ENCODE results near the gene FBXL13.
A peak's percentile ranks its signal among the peaks of the same experiment; 100 is the strongest.

Gene FBXL13

DNA sequence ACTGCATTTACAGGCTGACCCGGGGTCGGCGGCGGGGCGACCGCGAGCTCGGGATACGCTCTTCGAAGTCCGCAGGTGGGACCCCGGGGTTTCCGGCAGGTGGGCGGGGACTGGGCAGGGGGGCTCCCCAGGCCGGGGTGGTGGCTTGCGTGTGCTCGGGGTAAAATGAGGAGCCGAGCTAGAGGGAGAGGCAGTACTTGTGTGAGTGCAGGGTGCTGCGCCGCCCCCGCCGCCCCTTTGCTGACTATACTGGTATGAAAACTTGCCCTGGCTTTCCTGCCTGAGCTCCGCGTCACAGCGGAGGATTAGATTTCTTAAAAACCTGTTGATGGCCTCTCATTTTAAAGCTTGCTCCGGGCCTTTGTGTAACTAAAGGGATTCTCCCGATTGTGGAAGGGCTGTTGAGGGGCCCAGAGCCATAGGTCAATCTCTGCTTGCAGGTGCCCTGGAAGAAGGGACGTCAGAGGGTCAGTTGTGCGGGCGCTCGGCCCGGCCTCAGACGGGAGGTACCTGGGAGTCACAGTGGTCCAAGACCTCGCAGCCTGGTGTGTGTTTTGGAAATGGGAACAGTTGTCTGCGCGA, 832 bp upstream of the FBXL13 start:
- Histone ChIP-seq H3K27me3 (ENCODE audit: insufficient read depth, poor library complexity, severe bottlenecking) (no peaks in the 10 kb centered on the region), H3K4me3 (replicated peaks; ENCODE audit: insufficient read depth, low read length) (peak overlapping the region; percentile 79), H3K27ac (replicated peaks) (peak overlapping the region; percentile 76)
- no peak for TF ChIP-seq CTCF (IDR thresholded peaks at IDR 0.05; ENCODE audit: insufficient read depth, low read length)
- no peak for TF ChIP-seq REST (IDR thresholded peaks at IDR 0.05; ENCODE audit: insufficient replicate concordance, low read depth)
- no peak for TF ChIP-seq POLR2AphosphoS5 (IDR thresholded peaks at IDR 0.05; ENCODE audit: low read depth)
- no peak for TF ChIP-seq GABPA (IDR thresholded peaks at IDR 0.05; ENCODE audit: low read depth)
- no peak for TF ChIP-seq SPI1 (IDR thresholded peaks at IDR 0.05; ENCODE audit: borderline replicate concordance, low read depth)
- peak in 1 of 2 experiments; percentile 38 for DNase-seq (ENCODE audit: low read depth in 1 of 2, low spot score in 1 of 2)

- TF ChIP-seq POLR2AphosphoS5 (IDR thresholded peaks at IDR 0.05; ENCODE audit: low read depth) (no peak), REST (IDR thresholded peaks at IDR 0.05; ENCODE audit: insufficient replicate concordance, low read depth) (no peak), SPI1 (IDR thresholded peaks at IDR 0.05; ENCODE audit: borderline replicate concordance, low read depth) (no peak)
- Histone ChIP-seq H3K27ac (replicated peaks) (peak overlapping the region; percentile 50), H3K4me3 (replicated peaks; ENCODE audit: insufficient read depth, low read length) (peak overlapping the region; percentile 79), H3K27me3 (ENCODE audit: insufficient read depth, poor library complexity, severe bottlenecking) (no peaks in the 10 kb centered on the region)
- DNase-seq (ENCODE audit: low read depth in 1 of 2, low spot score in 1 of 2), result no peak
These were observed 542 bp downstream of the FBXL13 start for GRCh38 chr7:103073989-103074518.

DNA sequence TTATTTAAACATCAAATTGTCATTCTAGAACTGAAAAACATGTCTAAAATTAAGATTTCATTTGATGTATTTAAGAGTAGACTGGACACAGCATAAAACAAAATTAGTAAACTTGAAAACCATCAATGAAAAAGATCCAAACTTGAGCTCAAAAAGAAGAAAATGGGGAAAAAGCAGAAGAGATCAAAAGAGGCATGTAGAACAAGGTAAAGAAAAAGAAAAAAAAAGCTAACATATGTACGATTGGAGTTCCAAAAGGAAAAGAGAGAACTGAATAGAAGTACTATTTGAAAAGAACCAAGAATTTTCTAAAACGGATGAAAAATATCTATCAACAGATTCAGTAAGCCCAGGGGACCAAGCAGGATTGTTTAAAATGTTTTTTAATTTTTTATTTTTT, 3.6 kb downstream of the FBXL13 start:
- no peak overlapping the region for H3K27ac ChIP-seq (replicated peaks)
- TF ChIP-seq POLR2AphosphoS5 (IDR thresholded peaks at IDR 0.05; ENCODE audit: low read depth) (no peak), GABPA (IDR thresholded peaks at IDR 0.05; ENCODE audit: low read depth) (no peak), SPI1 (IDR thresholded peaks at IDR 0.05; ENCODE audit: borderline replicate concordance, low read depth) (no peak), REST (IDR thresholded peaks at IDR 0.05; ENCODE audit: insufficient replicate concordance, low read depth) (no peak), CTCF (IDR thresholded peaks at IDR 0.05; ENCODE audit: insufficient read depth, low read length) (no peak)
- no peak for DNase-seq (ENCODE audit: low read depth in 1 of 2, low spot score in 1 of 2)

More for the DNA sequence above, 3.6 kb downstream of the FBXL13 start:
- Histone ChIP-seq H3K27me3 (ENCODE audit: insufficient read depth, poor library complexity, severe bottlenecking) (no peaks in the 10 kb centered on the region), H3K4me3 (replicated peaks; ENCODE audit: insufficient read depth, low read length) (no peak overlapping the region)
